Measurements from ENCODE around the gene SLC25A1. TPM values are rescaled to one million over a fixed set of nuclear protein-coding genes. Genes with fewer than 3 reads are reported as not detected.

Gene SLC25A1
- total RNA-seq, 1 experiment from 2014 or later, result 154 TPM

GRCh38 chr22:19129871-19130270 lies 48.7 kb downstream of the SLC25A1 start:
- no peak for DNase-seq (ENCODE audit: low spot score)
- in situ Hi-C loops (cut with HindIII; ENCODE audit: low sequenced_read_pairs), result no loop called here

- in situ Hi-C loops (cut with HindIII; ENCODE audit: low sequenced_read_pairs), result no loop called here
- no peak for DNase-seq (ENCODE audit: low spot score)
Measured at GRCh38 chr22:19128946-19129727, 49.4 kb downstream of the SLC25A1 start.

GRCh38 chr22:19128009-19128401 lies 50.5 kb downstream of the SLC25A1 start:
- in situ Hi-C loops (cut with HindIII; ENCODE audit: low sequenced_read_pairs), result no loop called here
- DNase-seq (ENCODE audit: low spot score), result no peak

- no peak for DNase-seq (ENCODE audit: low spot score)
- in situ Hi-C loops (cut with HindIII; ENCODE audit: low sequenced_read_pairs), result no loop called here
Measured at GRCh38 chr22:19127329-19128008, 51.1 kb downstream of the SLC25A1 start.

- no peak for DNase-seq (ENCODE audit: low spot score)
- in situ Hi-C loops (cut with HindIII; ENCODE audit: low sequenced_read_pairs), result no loop called here
Measured at GRCh38 chr22:19126309-19127273, 51.9 kb downstream of the SLC25A1 start.

Other genes with a start within 250 kb of the SLC25A1 start
- 0.98 and 3.2 TPM in 2 replicates for gene PRODH, start 242.4 kb downstream of the SLC25A1 start, total RNA-seq (2014; rRNA removed; shearing (Covaris generic))
- 56.6 and 59.9 TPM in 2 replicates for gene DGCR2, start 56.3 kb downstream of the SLC25A1 start, total RNA-seq (2014; rRNA removed; shearing (Covaris generic))
- not detected in 2 replicates for gene TSSK2, start 47.4 kb downstream of the SLC25A1 start, total RNA-seq (2014; rRNA removed; shearing (Covaris generic))
- 28.7 and 39.0 TPM in 2 replicates for gene ESS2, start 34.1 kb downstream of the SLC25A1 start, total RNA-seq (2014; rRNA removed; shearing (Covaris generic))
- gene GSC2, start 28.4 kb downstream of the SLC25A1 start, total RNA-seq (2014; rRNA removed; shearing (Covaris generic)), result 0.44 TPM in 1 of 2 replicates, not detected in the other
- gene CLTCL1, start 113.0 kb upstream of the SLC25A1 start, total RNA-seq (2014; rRNA removed; shearing (Covaris generic)), result 4.9 and 9.4 TPM in 2 replicates